ENCODE measurements around the gene NCAPH2.

The NCAPH2 gene

GRCh38 chr22:50506611-50507420, 1.2 kb upstream of the NCAPH2 start:
- H3K36me3 Mint-ChIP-seq (ENCODE audit: low read depth) = no peaks in the 10 kb centered on the region
- H3K4me3 Mint-ChIP-seq = peak overlapping the region; percentile 95
- H3K27ac Mint-ChIP-seq = no peak overlapping the region
- H3K4me1 Mint-ChIP-seq = peaks cover 15% of the 10 kb centered on the region
- TF ChIP-seq CTCF (IDR thresholded peaks at IDR 0.05) = no peak
- peaks cover 2% of the 10 kb centered on the region for H3K27me3 Mint-ChIP-seq (ENCODE audit: low read depth, poor library complexity)
- no peaks in the 10 kb centered on the region for H3K9me3 Mint-ChIP-seq
- no peak for DNase-seq

- TF ChIP-seq CTCF (IDR thresholded peaks at IDR 0.05) = no peak
- Mint-ChIP-seq H3K27ac (peak within 1 kb of the TSS; percentile 98), H3K4me1 (peaks cover 15% of the 10 kb centered on the region), H3K36me3 (ENCODE audit: low read depth) (peaks cover 5% of the 10 kb centered on the region), H3K27me3 (ENCODE audit: low read depth, poor library complexity) (peaks cover under 1% of the 10 kb centered on the region), H3K9me3 (no peaks in the 10 kb centered on the region), H3K4me3 (peak within 1 kb of the TSS; percentile 95)
- peak; percentile 96 for DNase-seq
Observed at GRCh38 chr22:50507421-50507990, 518 bp upstream of the NCAPH2 start, which contains the start of gene LMF2. Gene LMF2 (minus strand): TSS chr22:50507702. CDS start chr22:50507675, 27 bp downstream.

- Mint-ChIP-seq H3K9me3 (no peaks in the 10 kb centered on the region), H3K27me3 (ENCODE audit: low read depth, poor library complexity) (no peaks in the 10 kb centered on the region), H3K27ac (peak overlapping the region; percentile 97), H3K4me3 (peak overlapping the region; percentile 93), H3K4me1 (peaks cover 15% of the 10 kb centered on the region), H3K36me3 (ENCODE audit: low read depth) (peaks cover 9% of the 10 kb centered on the region)
- DNase-seq = no peak
- TF ChIP-seq CTCF (IDR thresholded peaks at IDR 0.05) = no peak
Observed at GRCh38 chr22:50508897-50509296, 873 bp downstream of the NCAPH2 start.

GRCh38 chr22:50513175-50513574, 5.2 kb downstream of the NCAPH2 start:
- Mint-ChIP-seq H3K27me3 (ENCODE audit: low read depth, poor library complexity) (no peaks in the 10 kb centered on the region), H3K4me1 (peaks cover 15% of the 10 kb centered on the region), H3K4me3 (no peak overlapping the region), H3K9me3 (no peaks in the 10 kb centered on the region), H3K27ac (no peak overlapping the region), H3K36me3 (ENCODE audit: low read depth) (peaks cover 18% of the 10 kb centered on the region)
- no peak for DNase-seq
- no peak for TF ChIP-seq CTCF (IDR thresholded peaks at IDR 0.05)

- no peak overlapping the region for H3K4me3 Mint-ChIP-seq
- no peaks in the 10 kb centered on the region for H3K27me3 Mint-ChIP-seq (ENCODE audit: low read depth, poor library complexity)
- DNase-seq = no peak
- no peaks in the 10 kb centered on the region for H3K4me1 Mint-ChIP-seq
- peaks cover 30% of the 10 kb centered on the region for H3K36me3 Mint-ChIP-seq (ENCODE audit: low read depth)
- no peak overlapping the region for H3K27ac Mint-ChIP-seq
- no peak for TF ChIP-seq CTCF (IDR thresholded peaks at IDR 0.05)
- H3K9me3 Mint-ChIP-seq = no peaks in the 10 kb centered on the region
Observed at GRCh38 chr22:50516068-50516467, 8.0 kb downstream of the NCAPH2 start.
